Stimulated activated CD4-positive, alpha-beta T cell treated with anti-CD3 and anti-CD28 coated beads, Interleukin-4, amount 100 ng/mL, for 4 hours (primary cell): ENCODE measurements around the gene MAGI3.
"Not testable (repeated sequence)": the region's sequence is repeated elsewhere in the genome, so short reads cannot be mapped to it uniquely, and the experiment has no call there.

Experiments used
- DNase-seq, 2 experiments: peaks; one replicate each; pipeline ENCODE4 v3.0.0-alpha.2; 2020

Gene MAGI3

DNA sequence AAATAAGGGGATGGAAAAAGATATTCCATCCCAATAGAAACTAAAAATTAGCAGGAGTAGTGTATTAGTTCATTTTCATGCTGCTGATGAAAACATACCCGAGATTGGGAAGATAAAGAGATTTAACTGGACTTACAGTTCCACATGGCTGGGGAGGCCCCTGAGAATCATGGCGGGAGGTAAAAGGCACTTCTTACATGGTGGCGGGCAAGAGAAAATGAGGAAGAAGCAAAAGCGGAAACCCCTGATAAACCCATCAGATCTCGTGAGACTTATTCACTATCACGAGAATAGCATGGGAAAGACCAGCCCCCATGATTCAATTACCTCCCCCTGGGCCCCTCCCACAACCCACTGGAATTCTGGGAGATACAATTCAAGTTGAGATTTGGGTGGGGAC, 327.2 kb downstream of the MAGI3 start:
- DNase-seq, result not testable (repeated sequence)

- not testable (repeated sequence) for DNase-seq
These were observed 328.3 kb downstream of the MAGI3 start for GRCh38 chr1:113718621-113719020.

GRCh38 chr1:113721010-113721409, 330.7 kb downstream of the MAGI3 start:
- no peak for DNase-seq

DNA sequence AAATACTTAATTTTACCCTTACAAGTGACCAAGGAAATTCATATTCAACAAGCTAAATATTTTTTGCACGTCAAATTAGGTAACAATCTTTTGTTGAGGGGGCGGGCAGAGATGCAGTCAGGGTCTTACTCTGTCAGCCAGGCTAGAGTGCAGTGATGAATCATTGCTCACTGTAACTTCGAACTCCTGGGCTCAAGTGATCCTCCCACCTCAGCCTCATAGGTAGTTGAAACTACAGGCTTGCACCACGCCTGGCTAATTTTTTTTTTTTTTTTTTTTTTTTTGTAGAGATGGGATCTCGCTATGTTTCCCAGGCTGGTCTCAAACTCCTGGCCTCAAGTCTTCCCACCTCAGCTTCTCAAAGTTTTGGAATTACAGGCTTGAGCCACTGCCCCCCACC, 342.5 kb downstream of the MAGI3 start:
- DNase-seq, result no peak

DNA sequence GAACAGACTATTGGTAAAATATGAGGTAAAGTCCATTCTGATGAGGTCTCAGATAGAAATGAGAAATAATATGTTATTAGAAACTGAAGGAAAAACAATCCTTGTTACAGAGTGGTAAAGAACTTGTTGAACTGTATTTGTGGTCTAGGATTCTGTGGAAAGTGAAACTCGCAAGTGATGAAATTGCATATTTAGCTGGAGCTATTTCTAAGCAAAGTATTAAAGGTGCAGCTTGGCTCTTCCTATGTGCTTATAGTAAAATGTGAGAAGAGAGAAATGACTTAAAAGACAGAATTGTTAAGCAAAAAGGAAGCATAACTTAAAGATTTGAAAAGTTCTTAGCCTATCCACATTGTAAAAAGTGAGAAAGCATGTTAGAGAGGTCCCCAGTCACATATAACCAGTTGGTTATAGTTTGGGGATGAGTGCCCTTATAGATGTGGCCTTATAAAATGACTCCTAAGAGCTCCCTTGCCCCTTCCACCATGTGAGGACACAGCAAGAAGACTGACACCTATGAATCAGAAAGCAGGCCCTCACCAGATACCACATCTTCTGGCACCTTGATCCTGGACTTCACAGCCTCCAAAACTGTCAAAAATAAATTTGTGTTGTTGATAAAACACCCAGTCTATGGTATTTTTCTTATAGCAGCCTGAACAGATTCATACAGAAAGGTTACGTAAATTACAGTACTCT, 344.2 kb downstream of the MAGI3 start:
- DNase-seq, result no peak
